CD4-positive, alpha-beta T cell (primary cell): ENCODE data around the gene SUSD2. TPM values are rescaled to one million over a fixed set of nuclear protein-coding genes. Genes with fewer than 3 reads are reported as not detected.
A peak's percentile ranks its signal among the peaks of the same experiment; 100 is the strongest.

Source experiments
- ATAC-seq: fragments of 200-7000 bp; cut with Tn5 transposase; one replicate; pipeline ENCODE4 v1.10.0; 2022; ENCODE audit warnings: mild to moderate bottlenecking; ENCODE audit not compliant: poor library complexity
- CTCF ChIA-PET: fragments of 350-600 bp; sonication (Branson Sonifier 250); formaldehyde crosslinking; loops from one replicate; lab custom pipeline; 2021; ENCODE audit warnings: antibody characterized with exemption, inconsistent platforms; lab: Charles Lee
- POLR2A ChIA-PET: fragments of 350-600 bp; sonication (Branson Sonifier 250); formaldehyde crosslinking; loops from one replicate; lab custom pipeline; 2021; ENCODE audit warnings: antibody characterized with exemption, inconsistent platforms; lab: Charles Lee
- DNase-seq, 14 experiments: peaks; one replicate each; pipeline ENCODE4 v3.0.0-alpha.2; 2013 to 2020; ENCODE audit warnings: mixed read lengths in 2 of 14
- H3K27ac ChIP-seq, 2 donors: one replicate each; pipeline versions ENCODE4 v1.5.1 to v1.7.0; 2013; ENCODE audit warnings: low read length in 2 of 2, low read depth in 1 of 2, mild to moderate bottlenecking in 1 of 2
- H3K27me3 ChIP-seq, 2 experiments: 1 replicate in 1 of 2; 2 replicates in 1 of 2; pipeline versions ENCODE4 v1.6.1 to v1.7.0; 2013; ENCODE audit warnings: low read length in 2 of 2, control low read depth in 1 of 2, mild to moderate bottlenecking in 1 of 2, moderate library complexity in 1 of 2; ENCODE audit not compliant: insufficient read depth in 2 of 2, control insufficient read depth in 1 of 2
- H3K36me3 ChIP-seq: one replicate; pipeline ENCODE4 v1.6.1; 2013; ENCODE audit warnings: low read length, control low read depth; ENCODE audit not compliant: insufficient read depth
- H3K4me1 ChIP-seq: one replicate; pipeline ENCODE4 v1.6.1; 2013; ENCODE audit warnings: low read length, control low read depth; ENCODE audit not compliant: insufficient read depth
- H3K4me3 ChIP-seq: one replicate; pipeline ENCODE4 v1.5.1; 2013; ENCODE audit warnings: mild to moderate bottlenecking, low read length, moderate library complexity
- H3K9me3 ChIP-seq, 2 experiments: 1 replicate in 1 of 2; 2 replicates in 1 of 2; pipeline versions ENCODE4 v1.6.1 to v1.7.0; 2013; ENCODE audit warnings: low read length in 2 of 2, mild to moderate bottlenecking in 2 of 2, control low read depth in 1 of 2, moderate library complexity in 1 of 2; ENCODE audit not compliant: control insufficient read depth in 1 of 2, insufficient read depth in 1 of 2
- H3K27ac Mint-ChIP-seq: one replicate; pipeline ENCODE4 v1.8.0; 2020; ENCODE audit warnings: mixed read lengths
- H3K27me3 Mint-ChIP-seq: one replicate; pipeline ENCODE4 v1.8.0; 2021; ENCODE audit warnings: mixed read lengths
- H3K36me3 Mint-ChIP-seq: one replicate; pipeline ENCODE4 v1.8.0; 2021; ENCODE audit warnings: low read depth, mixed read lengths
- H3K4me1 Mint-ChIP-seq: one replicate; pipeline ENCODE4 v1.8.0; 2021; ENCODE audit warnings: low read depth, mixed read lengths
- H3K4me3 Mint-ChIP-seq: one replicate; pipeline ENCODE4 v1.8.0; 2020; ENCODE audit warnings: mild to moderate bottlenecking, mixed read lengths
- H3K9me3 Mint-ChIP-seq: one replicate; pipeline ENCODE4 v1.8.0; 2020; ENCODE audit warnings: mixed read lengths
- intact Hi-C, 2 experiments: fragments of 100-400 bp; cut with DNase I in 1 of 2; cut with micrococcal nuclease in 1 of 2; formaldehyde crosslinking; loops; one replicate each; pipeline versions ENCODE4 v1.15.1 to v1.9.0; 2023 to 2025; cut with DNase I, micrococcal nuclease
- total RNA-seq, 174 experiments: library from RNA in 2 of 174; stranded (reverse) in 2 of 174; gene quantifications; one replicate each; pipeline ENCODE4 v1.2.3 and lab custom pipeline; 2021 to 2026
- TF ChIP-seq, protein P1 (sequence below): fragments of 200-600 bp; IDR thresholded peaks from one replicate; pipeline ENCODE4 v1.8.0; 2022; ENCODE audit warnings: antibody characterized with exemption, mild to moderate bottlenecking

The SUSD2 gene
- total RNA-seq, 2 experiments from 2014 or later, result 0.80 to 1.5 TPM

DNA sequence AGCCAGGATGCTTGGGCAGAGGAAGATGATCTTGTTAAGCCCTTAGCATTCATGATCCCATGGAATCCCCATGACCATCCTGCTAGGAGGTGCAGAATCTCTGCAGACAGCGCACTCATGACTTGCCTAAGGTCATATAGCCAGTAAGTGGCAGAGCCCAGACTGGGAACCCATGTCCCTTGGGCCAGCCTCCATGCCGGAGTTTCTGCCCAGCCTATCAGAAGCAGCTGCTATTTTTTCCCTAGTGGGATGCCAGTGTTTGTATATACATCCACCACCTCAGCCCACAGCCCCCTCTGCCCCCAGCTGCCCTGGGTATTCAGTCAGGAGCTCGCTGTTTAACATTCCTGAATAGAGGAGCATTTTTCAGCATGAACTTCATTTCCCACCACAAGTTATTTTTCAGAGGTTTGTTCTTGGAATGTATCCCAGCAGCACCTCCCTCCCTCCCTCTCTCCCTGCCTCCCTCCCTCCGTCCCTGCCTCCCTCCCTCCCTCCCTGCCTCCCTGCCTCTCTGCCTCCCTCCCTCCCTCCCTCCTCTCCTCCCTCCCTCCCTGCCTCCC, 34.4 kb upstream of the SUSD2 start:
- ATAC-seq, result no peak
- peak overlapping the region; percentile 86 for H3K27ac Mint-ChIP-seq

DNA sequence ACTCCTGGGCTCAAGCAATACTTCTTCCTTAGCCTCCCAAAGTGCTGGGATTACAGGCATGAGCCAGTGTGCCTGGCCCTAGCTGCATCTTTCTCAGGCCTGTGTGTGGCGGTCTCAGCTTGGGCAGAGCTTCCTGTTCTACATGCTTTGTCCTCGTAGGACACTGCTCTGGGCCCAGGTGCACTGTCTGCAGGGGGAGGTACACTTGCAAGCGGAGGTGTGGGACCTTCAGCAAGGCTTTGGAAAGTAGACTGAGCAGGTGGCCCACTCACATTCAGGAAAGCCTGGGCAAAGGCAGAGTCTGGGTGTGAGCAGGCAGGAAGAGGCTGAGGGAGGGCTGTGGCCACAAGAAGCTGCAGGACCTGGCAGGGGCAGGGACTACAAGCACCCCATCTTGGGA, 33.6 kb upstream of the SUSD2 start:
- no peaks in the 10 kb centered on the region for H3K9me3 ChIP-seq
- no peaks in the 10 kb centered on the region for H3K9me3 Mint-ChIP-seq
- no peaks in the 10 kb centered on the region for H3K36me3 Mint-ChIP-seq
- peaks cover 89% of the 10 kb centered on the region for H3K4me1 Mint-ChIP-seq
- H3K27ac ChIP-seq, result peak overlapping the region; percentile 42 to 55
- intact Hi-C loops, result no loop called here
- ChIA-PET POLR2A (interaction anchor here (2.4 kb wide), 1 partner anchor 9 kb away, joined by 49 read pairs; no protein-coding TSS in a partner anchor), CTCF (interaction anchor here (2.9 kb wide), 1 partner anchor 9 kb away, joined by 23 read pairs; no protein-coding TSS in a partner anchor)
- peaks cover 6% of the 10 kb centered on the region for H3K36me3 ChIP-seq
- H3K4me3 ChIP-seq, result no peak overlapping the region
- H3K27me3 Mint-ChIP-seq, result no peaks in the 10 kb centered on the region
- H3K4me3 Mint-ChIP-seq, result peak overlapping the region; percentile 54
- H3K4me1 ChIP-seq, result peaks cover 86% of the 10 kb centered on the region
- no peak for ATAC-seq
- no peaks in the 10 kb centered on the region for H3K27me3 ChIP-seq
- peak overlapping the region; percentile 86 for H3K27ac Mint-ChIP-seq
- no peak for DNase-seq
- TF ChIP-seq, protein P1, sequence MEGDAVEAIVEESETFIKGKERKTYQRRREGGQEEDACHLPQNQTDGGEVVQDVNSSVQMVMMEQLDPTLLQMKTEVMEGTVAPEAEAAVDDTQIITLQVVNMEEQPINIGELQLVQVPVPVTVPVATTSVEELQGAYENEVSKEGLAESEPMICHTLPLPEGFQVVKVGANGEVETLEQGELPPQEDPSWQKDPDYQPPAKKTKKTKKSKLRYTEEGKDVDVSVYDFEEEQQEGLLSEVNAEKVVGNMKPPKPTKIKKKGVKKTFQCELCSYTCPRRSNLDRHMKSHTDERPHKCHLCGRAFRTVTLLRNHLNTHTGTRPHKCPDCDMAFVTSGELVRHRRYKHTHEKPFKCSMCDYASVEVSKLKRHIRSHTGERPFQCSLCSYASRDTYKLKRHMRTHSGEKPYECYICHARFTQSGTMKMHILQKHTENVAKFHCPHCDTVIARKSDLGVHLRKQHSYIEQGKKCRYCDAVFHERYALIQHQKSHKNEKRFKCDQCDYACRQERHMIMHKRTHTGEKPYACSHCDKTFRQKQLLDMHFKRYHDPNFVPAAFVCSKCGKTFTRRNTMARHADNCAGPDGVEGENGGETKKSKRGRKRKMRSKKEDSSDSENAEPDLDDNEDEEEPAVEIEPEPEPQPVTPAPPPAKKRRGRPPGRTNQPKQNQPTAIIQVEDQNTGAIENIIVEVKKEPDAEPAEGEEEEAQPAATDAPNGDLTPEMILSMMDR, result no peak

More for the DNA sequence above, 34.4 kb upstream of the SUSD2 start:
- ChIA-PET POLR2A (interaction anchor here (0.9 to 2.4 kb wide), 3 partner anchors 10 to 136 kb away, joined by 4 to 49 read pairs (median 4); partner anchors contain the start of gene CABIN1), CTCF (interaction anchor here (1.3 to 2.9 kb wide), 2 partner anchors 9 to 14 kb away, joined by 5 to 23 read pairs; no protein-coding TSS in a partner anchor)
- TF ChIP-seq, protein P1, result no peak
- intact Hi-C loops, result no loop called here
- Mint-ChIP-seq H3K4me1 (peaks cover 89% of the 10 kb centered on the region), H3K4me3 (no peak overlapping the region), H3K9me3 (no peaks in the 10 kb centered on the region), H3K36me3 (peaks cover under 1% of the 10 kb centered on the region), H3K27me3 (no peaks in the 10 kb centered on the region)
- Histone ChIP-seq H3K27ac (no peak overlapping the region), H3K36me3 (peaks cover 6% of the 10 kb centered on the region), H3K9me3 (no peaks in the 10 kb centered on the region), H3K4me3 (no peak overlapping the region), H3K27me3 (no peaks in the 10 kb centered on the region), H3K4me1 (peaks cover 86% of the 10 kb centered on the region)
- DNase-seq, result no peak

DNA sequence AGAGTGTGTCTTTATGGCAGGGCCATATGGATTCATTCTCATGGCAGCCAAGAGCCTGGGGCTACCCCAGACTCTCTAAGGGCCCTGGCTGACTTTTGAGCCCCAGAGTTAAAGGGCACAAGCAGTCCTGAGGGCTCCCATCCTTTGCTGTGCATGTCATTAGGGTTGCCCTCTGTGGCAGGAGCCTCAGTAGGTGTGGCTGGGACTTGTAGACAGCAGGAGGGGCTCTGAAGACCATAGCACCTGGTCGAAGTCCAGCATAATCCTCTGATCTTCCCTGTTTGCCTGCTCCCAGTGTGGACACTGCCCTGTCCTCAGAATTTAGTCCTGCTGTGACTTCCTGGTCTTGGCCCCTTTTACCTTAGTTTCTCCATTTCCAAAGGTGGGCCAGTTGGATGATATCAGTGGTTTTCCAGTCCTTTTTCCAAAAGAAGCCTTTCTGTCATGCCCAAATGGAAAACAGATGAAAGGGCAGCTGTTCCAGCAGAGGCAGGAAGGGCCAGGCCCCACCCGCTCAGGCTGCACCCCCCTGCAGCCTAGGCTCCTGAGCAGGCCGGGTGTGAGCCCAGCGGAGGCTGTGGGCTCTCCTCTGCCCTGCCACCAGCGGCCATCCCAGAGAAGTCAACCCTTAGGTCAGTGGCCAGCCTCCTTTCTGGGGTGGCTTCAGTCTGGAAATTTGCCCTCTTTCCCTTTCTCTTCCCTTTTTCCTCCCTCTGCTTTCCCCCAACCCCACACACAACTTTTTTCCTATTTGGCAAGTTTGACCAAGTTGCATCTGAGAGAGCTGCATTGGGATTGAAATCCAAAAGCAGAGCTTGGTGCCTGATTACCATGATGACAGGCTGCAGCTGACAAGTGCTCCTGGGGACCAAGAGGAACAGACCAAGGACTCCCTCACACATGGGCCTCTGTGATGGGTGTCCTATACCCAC, 32.8 kb upstream of the SUSD2 start:
- Histone ChIP-seq H3K4me3 (no peak overlapping the region), H3K9me3 (no peaks in the 10 kb centered on the region), H3K36me3 (peaks cover 6% of the 10 kb centered on the region), H3K4me1 (peaks cover 86% of the 10 kb centered on the region), H3K27me3 (no peaks in the 10 kb centered on the region), H3K27ac (peak overlapping the region; percentile 42 to 55)
- no peaks in the 10 kb centered on the region for H3K9me3 Mint-ChIP-seq
- H3K36me3 Mint-ChIP-seq, result no peaks in the 10 kb centered on the region
- ChIA-PET POLR2A (no interaction called here), CTCF (interaction anchor here (0.9 kb wide), 1 partner anchor 13 kb away, joined by 3 read pairs; no protein-coding TSS in a partner anchor)
- no peak overlapping the region for H3K4me3 Mint-ChIP-seq
- intact Hi-C loops, result no loop called here
- DNase-seq (no peak), ATAC-seq (no peak)
- TF ChIP-seq, protein P1, result no peak
- H3K27me3 Mint-ChIP-seq, result no peaks in the 10 kb centered on the region
- H3K4me1 Mint-ChIP-seq, result peaks cover 89% of the 10 kb centered on the region
- H3K27ac Mint-ChIP-seq, result peak overlapping the region; percentile 96
